ENCODE data around the gene DIPK1B. TPM values are rescaled to one million over a fixed set of nuclear protein-coding genes. Genes with fewer than 3 reads are reported as not detected.

Gene DIPK1B
- total RNA-seq, 1 donor from 2014 or later = not detected

- no peaks in the 10 kb centered on the region for H3K27me3 ChIP-seq (ENCODE audit: control insufficient read depth, insufficient read depth, low read length)
- no peak overlapping the region for H3K4me3 ChIP-seq (ENCODE audit: low read depth, low read length)
- TF ChIP-seq CTCF (IDR thresholded peaks at IDR 0.05; ENCODE audit: insufficient read depth, low read length, severe bottlenecking) = no peak
- DNase-seq (ENCODE audit: low read depth) (no peak), FAIRE-seq (no peak)
- H3K36me3 ChIP-seq (ENCODE audit: control insufficient read depth, insufficient read depth, low read length) = no peaks in the 10 kb centered on the region
Measured at GRCh38 chr9:136694872-136695247, 17.5 kb upstream of the DIPK1B start.

GRCh38 chr9:136695435-136695895, 16.9 kb upstream of the DIPK1B start:
- DNase-seq (ENCODE audit: low read depth) (peak; percentile 40), FAIRE-seq (no peak)
- no peaks in the 10 kb centered on the region for H3K36me3 ChIP-seq (ENCODE audit: control insufficient read depth, insufficient read depth, low read length)
- H3K4me3 ChIP-seq (ENCODE audit: low read depth, low read length) = no peak overlapping the region
- no peaks in the 10 kb centered on the region for H3K27me3 ChIP-seq (ENCODE audit: control insufficient read depth, insufficient read depth, low read length)
- TF ChIP-seq CTCF (IDR thresholded peaks at IDR 0.05; ENCODE audit: insufficient read depth, low read length, severe bottlenecking) = no peak

- Histone ChIP-seq H3K4me3 (ENCODE audit: low read depth, low read length) (no peak overlapping the region), H3K36me3 (ENCODE audit: control insufficient read depth, insufficient read depth, low read length) (no peaks in the 10 kb centered on the region), H3K27me3 (ENCODE audit: control insufficient read depth, insufficient read depth, low read length) (peaks cover 2% of the 10 kb centered on the region)
- no peak for DNase-seq (ENCODE audit: low read depth)
- no peak for FAIRE-seq
- TF ChIP-seq CTCF (IDR thresholded peaks at IDR 0.05; ENCODE audit: insufficient read depth, low read length, severe bottlenecking) = no peak
Measured at GRCh38 chr9:136695955-136696354, 16.4 kb upstream of the DIPK1B start.

DNA sequence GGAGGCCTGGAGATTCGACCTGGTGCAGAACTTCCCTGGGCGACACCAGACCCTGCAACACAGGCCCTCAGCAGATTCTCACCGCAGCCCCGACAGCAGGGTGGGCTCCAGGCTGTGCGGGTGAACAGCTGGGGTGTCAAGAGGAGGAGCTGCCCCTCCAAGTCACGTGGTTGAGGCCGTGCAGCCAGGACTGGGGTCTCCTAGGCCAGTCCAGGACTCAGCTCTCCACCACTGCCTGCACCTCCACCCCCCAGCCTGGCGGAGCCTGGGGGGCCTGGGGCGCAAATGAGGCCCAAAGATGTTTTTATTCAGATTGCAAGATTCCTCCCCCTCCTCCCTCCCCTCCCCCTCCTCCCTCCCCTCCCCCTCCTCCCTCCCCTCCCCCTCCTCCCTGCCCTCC, 15.9 kb upstream of the DIPK1B start:
- no peak overlapping the region for H3K4me3 ChIP-seq (ENCODE audit: low read depth, low read length)
- no peak for FAIRE-seq

DNA sequence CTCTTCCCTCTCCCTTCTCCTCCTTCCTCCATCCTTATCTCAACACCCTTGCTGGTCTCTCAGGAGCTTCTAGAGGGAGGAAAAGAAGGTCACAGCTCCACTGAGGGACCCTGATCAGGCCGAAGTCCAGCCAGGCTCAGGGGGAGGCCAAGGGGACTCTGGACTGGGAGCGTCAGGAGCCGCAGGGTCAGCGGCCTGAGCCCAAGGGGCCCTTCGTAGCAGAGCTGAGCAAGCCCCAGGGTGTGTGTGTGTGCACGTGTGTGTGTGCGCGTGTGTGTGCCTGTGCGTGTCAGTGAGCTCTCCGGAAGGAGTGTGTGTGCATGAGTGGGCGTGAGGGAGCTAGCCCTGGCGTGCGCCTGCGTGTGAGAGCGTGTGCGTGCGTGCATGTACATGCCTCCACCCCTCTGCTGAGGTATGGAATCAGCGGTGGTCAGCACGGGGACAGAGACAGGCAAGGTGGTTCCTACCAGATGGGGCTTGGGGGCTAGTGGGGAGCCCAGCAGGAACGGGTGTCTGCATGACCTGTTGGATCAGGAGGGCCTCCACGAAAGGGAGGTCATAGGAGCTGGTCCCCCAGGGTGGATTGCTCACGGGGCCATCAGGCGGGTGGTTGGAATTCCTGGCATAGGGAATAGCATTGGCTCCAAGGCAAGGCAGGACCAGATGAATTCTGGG, 15.1 kb upstream of the DIPK1B start:
- no peak for FAIRE-seq
- no peaks in the 10 kb centered on the region for H3K36me3 ChIP-seq (ENCODE audit: control insufficient read depth, insufficient read depth, low read length)
- DNase-seq (ENCODE audit: low read depth) = peak; percentile 57

More for the DNA sequence above, 15.9 kb upstream of the DIPK1B start:
- no peak for TF ChIP-seq CTCF (IDR thresholded peaks at IDR 0.05; ENCODE audit: insufficient read depth, low read length, severe bottlenecking)
- no peaks in the 10 kb centered on the region for H3K36me3 ChIP-seq (ENCODE audit: control insufficient read depth, insufficient read depth, low read length)
- DNase-seq (ENCODE audit: low read depth) = no peak
- H3K27me3 ChIP-seq (ENCODE audit: control insufficient read depth, insufficient read depth, low read length) = peaks cover 6% of the 10 kb centered on the region

More for the DNA sequence above, 15.1 kb upstream of the DIPK1B start:
- no peak for TF ChIP-seq CTCF (IDR thresholded peaks at IDR 0.05; ENCODE audit: insufficient read depth, low read length, severe bottlenecking)
- H3K27me3 ChIP-seq (ENCODE audit: control insufficient read depth, insufficient read depth, low read length) = peaks cover 6% of the 10 kb centered on the region
- H3K4me3 ChIP-seq (ENCODE audit: low read depth, low read length) = no peak overlapping the region

Measured in bronchial epithelial cell (primary cell).